Panc1 (cell line): ENCODE measurements around the gene TECPR2. TPM values are rescaled to one million over a fixed set of nuclear protein-coding genes. Genes with fewer than 3 reads are reported as not detected.
A peak's percentile ranks its signal among the peaks of the same experiment; 100 is the strongest.

Source experiments
- ATAC-seq: fragments of 200-7000 bp; cut with Tn5 transposase; 2 replicates; pipeline ENCODE4 v1.9.1; 2020; ENCODE audit warnings: mild to moderate bottlenecking, moderate library complexity
- BruUV-seq: library from RNA; stranded (reverse); fragments of 400-500 nt; replicated peaks from 2 replicates; lab custom pipeline; 2021; lab: Mats Ljungman, UMichigan
- CTCF ChIA-PET: fragments of 300-600 bp; sonication (Branson Sonifier 250); formaldehyde crosslinking; loops from one replicate; lab custom pipeline; 2022; ENCODE audit warnings: antibody characterized with exemption; lab: Charles Lee
- POLR2A ChIA-PET: fragments of 300-600 bp; sonication (Branson Sonifier 250); formaldehyde crosslinking; loops from one replicate; lab custom pipeline; 2022; ENCODE audit warnings: antibody characterized with exemption; lab: Charles Lee
- DNase-seq: peaks from one replicate; pipeline ENCODE4 v3.0.0-alpha.2; 2010; ENCODE audit warnings: low read depth, low spot score
- H3K27ac ChIP-seq: 2 replicates; pipeline ENCODE4 v1.5.1; 2011; ENCODE audit warnings: mild to moderate bottlenecking, low read length, inconsistent platforms
- H3K27me3 ChIP-seq: fragments of 200-500 bp; sonication (Bioruptor generic); 2 replicates; pipeline ENCODE4 v1.6.0; 2014; ENCODE audit warnings: low read length, inconsistent platforms; ENCODE audit not compliant: control insufficient read depth, insufficient read depth
- H3K36me3 ChIP-seq: fragments of 200-500 bp; sonication (Bioruptor generic); 2 replicates; pipeline ENCODE4 v1.5.1; 2014; ENCODE audit warnings: inconsistent platforms, mild to moderate bottlenecking, low read length, moderate library complexity; ENCODE audit not compliant: control insufficient read depth, insufficient read depth
- H3K4me1 ChIP-seq: 2 replicates; pipeline ENCODE4 v1.5.1; 2011; ENCODE audit warnings: inconsistent platforms, mild to moderate bottlenecking, low read length, moderate library complexity; ENCODE audit not compliant: control insufficient read depth, insufficient read depth
- H3K4me3 ChIP-seq, 2 experiments: 2 replicates each; pipeline ENCODE4 v1.5.1; 2011 to 2012; ENCODE audit warnings: low read depth in 2 of 2, low read length in 2 of 2, mild to moderate bottlenecking in 2 of 2, inconsistent platforms in 1 of 2, moderate library complexity in 1 of 2
- H3K9me3 ChIP-seq: fragments of 200-500 bp; sonication (Bioruptor generic); 2 replicates; pipeline ENCODE4 v1.5.1; 2014; ENCODE audit warnings: low read depth, mild to moderate bottlenecking, inconsistent platforms, low read length, moderate library complexity; ENCODE audit not compliant: control insufficient read depth, insufficient read depth
- CTCF ChIP-seq: fragments of 450-650 bp; IDR thresholded peaks from 2 replicates; pipeline ENCODE4 v1.5.1; 2017; ENCODE audit warnings: mild to moderate bottlenecking
- POLR2AphosphoS5 ChIP-seq: IDR thresholded peaks from 2 replicates; pipeline ENCODE4 v1.6.1; 2012; ENCODE audit warnings: mild to moderate bottlenecking, low read depth, low read length, moderate library complexity
- REST ChIP-seq, 2 experiments: IDR thresholded peaks; 2 replicates each; pipeline ENCODE4 v1.6.1; 2011 to 2012; ENCODE audit warnings: low read depth in 2 of 2, control low read depth in 1 of 2, low read length in 1 of 2, mild to moderate bottlenecking in 1 of 2, moderate library complexity in 1 of 2; ENCODE audit not compliant: insufficient read depth in 1 of 2
- SIN3A ChIP-seq: IDR thresholded peaks from 2 replicates; pipeline ENCODE4 v1.6.1; 2012; ENCODE audit warnings: low read depth, mild to moderate bottlenecking, low read length, moderate library complexity, borderline replicate concordance; ENCODE audit not compliant: insufficient read depth
- TCF7L2 ChIP-seq: IDR thresholded peaks from 2 replicates; pipeline ENCODE4 v1.6.1; 2011; ENCODE audit warnings: mild to moderate bottlenecking, low read depth, low read length, inconsistent platforms
- in situ Hi-C: cut with HindIII; loops from 2 replicates; pipeline ENCODE4 v1.10.0; 2016; ENCODE audit warnings: low sequenced_read_pairs, low pct_unique_long_range_greater_than_20kb
- intact Hi-C: fragments of 100-400 bp; cut with micrococcal nuclease; formaldehyde crosslinking; loops from one replicate; pipeline ENCODE4 v1.10.0; 2022; ENCODE audit not compliant: unreplicated experiment
- total RNA-seq: library from RNA; stranded (reverse); gene quantifications from one replicate; pipeline ENCODE4 v1.2.1, GENCODE V29; 2021; ENCODE audit not compliant: unreplicated experiment

The TECPR2 gene
- total RNA-seq, 1 experiment from 2014 or later, result 15.5 TPM

- in situ Hi-C loops, result loop anchor here (25.0 kb wide), 1 partner anchor 108 kb away; no protein-coding TSS in a partner anchor
- POLR2A ChIA-PET, result interaction anchor here (0.7 kb wide), 1 partner anchor 29 kb away, joined by 4 read pairs; no protein-coding TSS in a partner anchor
- Histone ChIP-seq H3K4me1 (peaks cover 21% of the 10 kb centered on the region), H3K4me3 (peak overlapping the region; percentile 66 to 71), H3K27ac (peak overlapping the region; percentile 89), H3K27me3 (no peaks in the 10 kb centered on the region), H3K9me3 (no peaks in the 10 kb centered on the region), H3K36me3 (no peaks in the 10 kb centered on the region)
- no peak for DNase-seq
- TF ChIP-seq POLR2AphosphoS5 (no peak), REST (IDR thresholded peaks at IDR 0.05; ENCODE audit: insufficient read depth in 1 of 2, low read depth in 2 of 2, low read length in 1 of 2) (no peak), CTCF (no peak), SIN3A (no peak), TCF7L2 (no peak)
- intact Hi-C loops, result no loop called here
- BruUV-seq, result no TSS peak
- CTCF ChIA-PET, result no interaction called here
- no peak for ATAC-seq
Observed at GRCh38 chr14:102320033-102320660, 42.6 kb upstream of the TECPR2 start.

DNA sequence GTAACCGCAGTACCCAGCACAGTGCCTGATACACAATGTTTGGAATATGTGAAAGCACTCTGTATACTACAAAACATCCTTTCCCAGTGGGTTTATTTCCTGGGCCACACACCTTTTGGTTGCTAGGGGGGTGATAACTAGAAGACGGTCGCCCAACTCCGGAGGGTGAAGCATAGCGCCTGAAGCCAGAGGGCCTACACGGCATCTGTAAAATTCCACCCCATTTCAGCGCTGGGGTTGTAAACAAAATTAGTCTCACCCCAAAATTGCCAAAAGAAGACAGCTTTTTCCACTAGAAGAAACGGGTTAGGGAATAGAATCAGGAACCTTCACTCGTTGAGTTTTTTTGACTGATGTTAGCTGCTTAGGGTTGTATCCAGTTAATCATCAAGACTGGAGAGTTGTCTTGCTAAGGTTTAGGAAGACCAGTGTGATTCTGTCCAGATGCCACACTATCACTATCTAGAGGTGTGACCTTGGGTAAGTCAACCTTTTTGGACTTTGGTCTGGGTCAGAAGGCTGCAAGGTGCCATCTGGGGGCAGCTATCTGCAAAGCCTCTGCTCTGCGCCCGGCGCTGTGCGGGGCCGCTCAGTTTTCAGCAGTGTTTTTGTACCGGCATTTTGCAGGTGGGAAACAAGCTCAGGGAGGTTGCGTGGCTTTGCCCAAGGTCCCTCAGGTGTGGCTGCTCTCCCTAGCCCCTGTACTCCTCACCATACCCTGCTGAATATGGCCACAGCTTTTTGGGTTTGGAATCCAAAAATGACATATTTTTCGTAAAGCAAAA is 41.9 kb upstream of the TECPR2 start:
- peak overlapping the region; percentile 89 for H3K27ac ChIP-seq
- in situ Hi-C loops (loop anchor here (25.0 kb wide), 1 partner anchor 109 kb away; no protein-coding TSS in a partner anchor), intact Hi-C loops (no loop called here)
- peak overlapping the region; percentile 66 to 71 for H3K4me3 ChIP-seq
- TSS peak; percentile 84 for BruUV-seq
- no peak for ATAC-seq
- no peak for DNase-seq
- ChIA-PET POLR2A (interaction anchor here (1.1 kb wide), 1 partner anchor 18 kb away, joined by 17 read pairs; no protein-coding TSS in a partner anchor), CTCF (no interaction called here)
- no peaks in the 10 kb centered on the region for H3K36me3 ChIP-seq
- no peaks in the 10 kb centered on the region for H3K9me3 ChIP-seq
- no peaks in the 10 kb centered on the region for H3K27me3 ChIP-seq
- peaks cover 16% of the 10 kb centered on the region for H3K4me1 ChIP-seq
- TF ChIP-seq REST (IDR thresholded peaks at IDR 0.05; ENCODE audit: insufficient read depth in 1 of 2, low read depth in 2 of 2, low read length in 1 of 2) (no peak), CTCF (no peak), SIN3A (no peak), POLR2AphosphoS5 (no peak), TCF7L2 (no peak)
